HepG2 (cell line): ENCODE data around the gene UBAC1. TPM values are rescaled to one million over a fixed set of nuclear protein-coding genes. Genes with fewer than 3 reads are reported as not detected.
A peak's percentile ranks its signal among the peaks of the same experiment; 100 is the strongest.

Experiments used
- CEBPB ChIP-seq: IDR thresholded peaks from 2 replicates; pipeline ENCODE4 v1.6.1; 2011; ENCODE audit warnings: low read depth, low read length, improper control_type of control experiment, borderline replicate concordance
- DNMT1 ChIP-seq: sonication (generic); formaldehyde crosslinking; IDR thresholded peaks from 2 replicates; pipeline ENCODE4 v1.5.1; 2020; ENCODE audit warnings: mild to moderate bottlenecking, missing genetic modification reagents
- HMG20A ChIP-seq: IDR thresholded peaks from 2 replicates; pipeline ENCODE4 v1.6.1; 2016; ENCODE audit warnings: borderline replicate concordance
- HNF4G ChIP-seq, 2 experiments: sonication (generic) in 1 of 2; formaldehyde crosslinking in 1 of 2; IDR thresholded peaks; 2 replicates each; pipeline versions ENCODE4 v1.4.0 to v1.6.1; 2011 to 2020; ENCODE audit warnings: borderline replicate concordance in 2 of 2, low read depth in 2 of 2, mild to moderate bottlenecking in 2 of 2, low read length in 1 of 2, missing genetic modification reagents in 1 of 2, moderate library complexity in 1 of 2
- KDM2A ChIP-seq: sonication (generic); formaldehyde crosslinking; IDR thresholded peaks from 2 replicates; pipeline ENCODE4 v1.4.0; 2020; ENCODE audit warnings: low read depth, missing genetic modification reagents, borderline replicate concordance
- KLF16 ChIP-seq, 2 experiments: sonication (generic) in 1 of 2; formaldehyde crosslinking in 1 of 2; IDR thresholded peaks; 2 replicates each; pipeline versions ENCODE4 v1.6.1 to v1.8.0; 2016 to 2023; ENCODE audit warnings: missing genetic modification reagents in 2 of 2, missing compliant biosample characterization in 1 of 2
- POLR2AphosphoS5 ChIP-seq: IDR thresholded peaks from 2 replicates; pipeline ENCODE4 v1.6.1; 2012; ENCODE audit warnings: low read depth, low read length
- RBM22 ChIP-seq: fragments of 200-400 bp; formaldehyde crosslinking; optimal IDR thresholded peaks from 2 replicates; pipeline ENCODE3; 2017; ENCODE audit warnings: mild to moderate bottlenecking, low read length, moderate library complexity
- SOX6 ChIP-seq, 2 experiments: fragments of 450-650 bp in 1 of 2; sonication (generic) in 1 of 2; formaldehyde crosslinking in 1 of 2; IDR thresholded peaks; 2 replicates each; pipeline versions ENCODE4 v1.4.0 to v1.6.1; 2017 to 2020; ENCODE audit warnings: antibody characterized with exemption in 1 of 2, mild to moderate bottlenecking in 1 of 2, missing genetic modification reagents in 1 of 2
- ZEB1 ChIP-seq: IDR thresholded peaks from 2 replicates; pipeline ENCODE4 v1.6.1; 2012; ENCODE audit warnings: mild to moderate bottlenecking, low read depth, inconsistent platforms; ENCODE audit not compliant: insufficient replicate concordance
- ZNF20 ChIP-seq: sonication (generic); formaldehyde crosslinking; IDR thresholded peaks from 2 replicates; pipeline ENCODE4 v1.4.0; 2020; ENCODE audit warnings: mild to moderate bottlenecking, moderate library complexity, missing genetic modification reagents
- ZNF263 ChIP-seq: sonication (generic); formaldehyde crosslinking; IDR thresholded peaks from 2 replicates; pipeline ENCODE4 v1.4.0; 2020; ENCODE audit warnings: missing genetic modification reagents
- ZNF367 ChIP-seq: sonication (generic); formaldehyde crosslinking; IDR thresholded peaks from 2 replicates; pipeline ENCODE4 v1.4.0; 2020; ENCODE audit warnings: missing genetic modification reagents, borderline replicate concordance
- ZNF607 ChIP-seq: sonication (generic); formaldehyde crosslinking; IDR thresholded peaks from 2 replicates; pipeline ENCODE4 v1.5.1; 2020; ENCODE audit warnings: missing genetic modification reagents, mild to moderate bottlenecking, borderline replicate concordance
- ZNF747 ChIP-seq: sonication (generic); formaldehyde crosslinking; IDR thresholded peaks from 2 replicates; pipeline ENCODE4 v1.8.1; 2023; ENCODE audit warnings: missing genetic modification reagents, mild to moderate bottlenecking, borderline replicate concordance
- ZNF878 ChIP-seq: sonication (generic); formaldehyde crosslinking; IDR thresholded peaks from 2 replicates; pipeline ENCODE4 v1.8.1; 2023; ENCODE audit warnings: mild to moderate bottlenecking, missing genetic modification reagents, moderate library complexity
- polyA plus RNA-seq, 8 experiments: library from polyadenylated mRNA; depleted of rRNA in 3 of 8; stranded (reverse) in 7 of 8; unstranded in 1 of 8; fragments of >200 nt; fragmentation: Illumina TruSeq in 4 of 8; extraction: Trizol in 4 of 8; gene quantifications; 2 replicates each; pipeline versions ENCODE4 v1.2.1 to v1.2.3, GENCODE V29; 2011 to 2016; ENCODE audit warnings: low read depth in 4 of 8, missing spikeins in 1 of 8, mixed read lengths in 1 of 8; ENCODE audit not compliant: insufficient read depth in 1 of 8
- total RNA-seq, 5 experiments: library from RNA; depleted of rRNA; stranded (reverse); fragments of >200 nt; fragmentation: Illumina TruSeq; extraction: Trizol; gene quantifications; 2 replicates each; pipeline ENCODE4 v1.2.3, GENCODE V29; 2016; ENCODE audit warnings: low read depth in 1 of 5
- TF ChIP-seq, protein P1 (sequence below): sonication (generic); formaldehyde crosslinking; IDR thresholded peaks from 2 replicates; pipeline ENCODE4 v1.4.0; 2020; ENCODE audit warnings: low read depth, mild to moderate bottlenecking, missing genetic modification reagents
- TF ChIP-seq, protein P2 (sequence below): sonication (generic); IDR thresholded peaks from 2 replicates; pipeline ENCODE4 v1.6.1; 2016; ENCODE audit warnings: low read depth, borderline replicate concordance
- TF ChIP-seq, protein P3 (sequence below): sonication (generic); formaldehyde crosslinking; IDR thresholded peaks from 2 replicates; pipeline ENCODE4 v1.5.1; 2020; ENCODE audit warnings: missing genetic modification reagents, mild to moderate bottlenecking, borderline replicate concordance
- TF ChIP-seq, protein P4 (sequence below): sonication (generic); formaldehyde crosslinking; IDR thresholded peaks from 2 replicates; pipeline ENCODE4 v1.4.0; 2020; ENCODE audit warnings: missing genetic modification reagents
- TF ChIP-seq, protein P5 (sequence below): sonication (generic); formaldehyde crosslinking; IDR thresholded peaks from 2 replicates; pipeline ENCODE4 v1.5.0; 2020; ENCODE audit warnings: missing genetic modification reagents

UBAC1 gene
- total and polyA plus RNA-seq, 2 of the 13 experiments (the other 11 are each of a cell fraction or from before 2014, with no cell fraction given) = 32.2 to 34.1 TPM

DNA sequence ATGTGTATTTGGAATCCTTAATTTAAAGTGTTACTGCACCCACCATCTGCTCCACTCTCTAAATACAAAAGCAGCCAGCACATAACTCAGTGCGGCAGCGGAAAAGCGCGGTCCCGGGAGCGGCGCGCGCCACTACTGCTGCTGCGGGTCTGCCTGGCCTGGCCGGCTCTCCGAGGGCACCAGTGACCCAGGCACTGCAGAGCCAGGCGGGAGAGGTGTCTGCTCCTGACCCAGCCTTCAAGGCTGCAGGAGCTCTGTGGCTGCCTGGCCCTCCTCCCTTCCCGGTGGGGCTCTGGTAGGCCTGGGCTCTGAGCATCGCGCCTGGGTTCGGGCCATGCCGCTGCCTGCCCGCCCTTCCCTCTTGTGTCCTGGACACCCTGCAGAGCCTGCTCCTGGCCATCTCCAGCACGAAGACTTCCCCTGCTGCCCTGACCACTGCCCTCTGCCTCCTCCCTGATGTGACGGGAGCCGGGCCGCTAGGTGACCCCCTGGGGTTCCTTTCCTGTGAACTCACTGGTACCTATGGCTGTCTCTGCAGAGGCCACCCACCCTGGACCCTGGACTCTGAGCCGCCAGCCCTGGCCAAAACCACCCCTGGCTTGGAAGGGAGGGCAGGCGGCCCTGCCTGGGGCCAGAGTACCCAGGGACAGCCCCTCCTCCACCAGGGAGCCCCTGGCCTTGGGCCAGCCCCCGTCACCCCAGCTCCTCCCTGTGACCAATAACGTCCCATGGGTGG is 32.8 kb upstream of the UBAC1 start (continued):
- TF ChIP-seq KLF16 (CRISPR knock-in tag; IDR thresholded peaks at IDR 0.05) (peak in 1 of 2 experiments; percentile 88; a peak in 2 of 4 replicates), HMG20A (CRISPR knock-in tag) (peak; percentile 48; the same call in 1 of the 2 replicates), KDM2A (CRISPR knock-in tag) (peak; percentile 79; the same call in 1 of the 2 replicates), POLR2AphosphoS5 (peak; percentile 90), ZNF367 (CRISPR knock-in tag) (no peak), ZNF878 (peak; percentile 57; the same call in 1 of the 2 replicates), ZEB1 (peak; percentile 44), ZNF747 (CRISPR knock-in tag) (peak; percentile 89; the same call in 1 of the 2 replicates), HNF4G (IDR thresholded peaks at IDR 0.05; ENCODE audit: borderline replicate concordance, low read depth, low read length) (peak; percentile 94), HNF4G (CRISPR knock-in tag; IDR thresholded peaks at IDR 0.05; ENCODE audit: borderline replicate concordance, low read depth) (peak; percentile 90), ZNF607 (CRISPR knock-in tag) (peak; percentile 81), ZNF20 (CRISPR knock-in tag) (peak; percentile 70; the same call in 1 of the 2 replicates), ZNF263 (CRISPR knock-in tag) (peak; percentile 75), DNMT1 (peak; percentile 91), SOX6 (IDR thresholded peaks at IDR 0.05) (no peak), SOX6 (CRISPR knock-in tag; IDR thresholded peaks at IDR 0.05) (peak; percentile 83), RBM22 (no peak), CEBPB (no peak)
- TF ChIP-seq, protein P1, sequence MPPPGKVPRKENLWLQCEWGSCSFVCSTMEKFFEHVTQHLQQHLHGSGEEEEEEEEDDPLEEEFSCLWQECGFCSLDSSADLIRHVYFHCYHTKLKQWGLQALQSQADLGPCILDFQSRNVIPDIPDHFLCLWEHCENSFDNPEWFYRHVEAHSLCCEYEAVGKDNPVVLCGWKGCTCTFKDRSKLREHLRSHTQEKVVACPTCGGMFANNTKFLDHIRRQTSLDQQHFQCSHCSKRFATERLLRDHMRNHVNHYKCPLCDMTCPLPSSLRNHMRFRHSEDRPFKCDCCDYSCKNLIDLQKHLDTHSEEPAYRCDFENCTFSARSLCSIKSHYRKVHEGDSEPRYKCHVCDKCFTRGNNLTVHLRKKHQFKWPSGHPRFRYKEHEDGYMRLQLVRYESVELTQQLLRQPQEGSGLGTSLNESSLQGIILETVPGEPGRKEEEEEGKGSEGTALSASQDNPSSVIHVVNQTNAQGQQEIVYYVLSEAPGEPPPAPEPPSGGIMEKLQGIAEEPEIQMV (CRISPR knock-in tag) = peak; percentile 49; the same call in 1 of the 2 replicates
- TF ChIP-seq, protein P2, sequence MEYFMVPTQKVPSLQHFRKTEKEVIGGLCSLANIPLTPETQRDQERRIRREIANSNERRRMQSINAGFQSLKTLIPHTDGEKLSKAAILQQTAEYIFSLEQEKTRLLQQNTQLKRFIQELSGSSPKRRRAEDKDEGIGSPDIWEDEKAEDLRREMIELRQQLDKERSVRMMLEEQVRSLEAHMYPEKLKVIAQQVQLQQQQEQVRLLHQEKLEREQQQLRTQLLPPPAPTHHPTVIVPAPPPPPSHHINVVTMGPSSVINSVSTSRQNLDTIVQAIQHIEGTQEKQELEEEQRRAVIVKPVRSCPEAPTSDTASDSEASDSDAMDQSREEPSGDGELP = peak; percentile 44; the same call in 1 of the 2 replicates
- TF ChIP-seq, protein P3, sequence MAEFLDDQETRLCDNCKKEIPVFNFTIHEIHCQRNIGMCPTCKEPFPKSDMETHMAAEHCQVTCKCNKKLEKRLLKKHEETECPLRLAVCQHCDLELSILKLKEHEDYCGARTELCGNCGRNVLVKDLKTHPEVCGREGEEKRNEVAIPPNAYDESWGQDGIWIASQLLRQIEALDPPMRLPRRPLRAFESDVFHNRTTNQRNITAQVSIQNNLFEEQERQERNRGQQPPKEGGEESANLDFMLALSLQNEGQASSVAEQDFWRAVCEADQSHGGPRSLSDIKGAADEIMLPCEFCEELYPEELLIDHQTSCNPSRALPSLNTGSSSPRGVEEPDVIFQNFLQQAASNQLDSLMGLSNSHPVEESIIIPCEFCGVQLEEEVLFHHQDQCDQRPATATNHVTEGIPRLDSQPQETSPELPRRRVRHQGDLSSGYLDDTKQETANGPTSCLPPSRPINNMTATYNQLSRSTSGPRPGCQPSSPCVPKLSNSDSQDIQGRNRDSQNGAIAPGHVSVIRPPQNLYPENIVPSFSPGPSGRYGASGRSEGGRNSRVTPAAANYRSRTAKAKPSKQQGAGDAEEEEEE (CRISPR knock-in tag) = no peak
- TF ChIP-seq, protein P4, sequence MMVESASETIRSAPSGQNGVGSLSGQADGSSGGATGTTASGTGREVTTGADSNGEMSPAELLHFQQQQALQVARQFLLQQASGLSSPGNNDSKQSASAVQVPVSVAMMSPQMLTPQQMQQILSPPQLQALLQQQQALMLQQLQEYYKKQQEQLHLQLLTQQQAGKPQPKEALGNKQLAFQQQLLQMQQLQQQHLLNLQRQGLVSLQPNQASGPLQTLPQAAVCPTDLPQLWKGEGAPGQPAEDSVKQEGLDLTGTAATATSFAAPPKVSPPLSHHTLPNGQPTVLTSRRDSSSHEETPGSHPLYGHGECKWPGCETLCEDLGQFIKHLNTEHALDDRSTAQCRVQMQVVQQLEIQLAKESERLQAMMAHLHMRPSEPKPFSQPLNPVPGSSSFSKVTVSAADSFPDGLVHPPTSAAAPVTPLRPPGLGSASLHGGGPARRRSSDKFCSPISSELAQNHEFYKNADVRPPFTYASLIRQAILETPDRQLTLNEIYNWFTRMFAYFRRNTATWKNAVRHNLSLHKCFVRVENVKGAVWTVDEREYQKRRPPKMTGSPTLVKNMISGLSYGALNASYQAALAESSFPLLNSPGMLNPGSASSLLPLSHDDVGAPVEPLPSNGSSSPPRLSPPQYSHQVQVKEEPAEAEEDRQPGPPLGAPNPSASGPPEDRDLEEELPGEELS (CRISPR knock-in tag) = peak; percentile 72
- TF ChIP-seq, protein P5, sequence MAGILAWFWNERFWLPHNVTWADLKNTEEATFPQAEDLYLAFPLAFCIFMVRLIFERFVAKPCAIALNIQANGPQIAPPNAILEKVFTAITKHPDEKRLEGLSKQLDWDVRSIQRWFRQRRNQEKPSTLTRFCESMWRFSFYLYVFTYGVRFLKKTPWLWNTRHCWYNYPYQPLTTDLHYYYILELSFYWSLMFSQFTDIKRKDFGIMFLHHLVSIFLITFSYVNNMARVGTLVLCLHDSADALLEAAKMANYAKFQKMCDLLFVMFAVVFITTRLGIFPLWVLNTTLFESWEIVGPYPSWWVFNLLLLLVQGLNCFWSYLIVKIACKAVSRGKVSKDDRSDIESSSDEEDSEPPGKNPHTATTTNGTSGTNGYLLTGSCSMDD (CRISPR knock-in tag) = no peak
